Body of pancreas (tissue), 4 donors: ENCODE data around the gene KREMEN1.

Experiments
- CTCF ChIP-seq, 7 experiments: fragments of 450-650 bp in 4 of 7; fragments of 200-600 bp in 3 of 7; sonication (generic) in 3 of 7; IDR thresholded peaks; one replicate each; pipeline ENCODE4 v1.5.1; 2016 to 2019; ENCODE audit warnings: antibody characterized with exemption in 7 of 7
- POLR2A ChIP-seq, 3 donors: fragments of 450-650 bp; IDR thresholded peaks; one replicate each; pipeline ENCODE4 v1.6.1; 2016; ENCODE audit warnings: antibody characterized with exemption in 3 of 3, mild to moderate bottlenecking in 2 of 3

- TF ChIP-seq CTCF (IDR thresholded peaks at IDR 0.05) (no peak), POLR2A (IDR thresholded peaks at IDR 0.05) (no peak)
These were observed 43.4 kb upstream of the KREMEN1 start for GRCh38 chr22:29029202-29030000.
